Measurements from ENCODE around the gene ECM1.

Gene ECM1

DNA sequence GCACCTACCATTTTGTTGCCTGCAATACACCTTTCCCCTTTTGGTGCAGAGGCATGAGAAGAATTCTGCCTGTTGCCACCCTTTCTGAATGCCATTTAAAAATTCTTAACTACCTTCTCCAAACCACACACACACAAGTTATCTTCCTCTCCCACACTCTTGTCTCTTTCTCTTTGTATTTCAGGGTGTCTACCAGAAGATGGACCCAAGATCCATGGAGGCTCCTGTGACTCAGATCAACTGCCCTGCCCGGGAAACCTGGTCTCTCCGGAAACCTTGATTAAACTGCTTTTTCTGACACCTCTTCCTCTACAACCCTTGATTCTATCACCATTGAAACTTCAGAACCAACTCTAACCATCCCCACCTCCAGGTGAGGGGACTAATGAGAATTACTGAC is 23.0 kb upstream of the ECM1 start:
- CTCF ChIA-PET = interaction anchor here (1.7 kb wide), 1 partner anchor 76 kb away, joined by 5 read pairs; no protein-coding TSS in a partner anchor
- no peak for DNase-seq (ENCODE audit: extremely low spot score)
- POLR2A ChIA-PET = interaction anchor here (0.7 kb wide), 1 partner anchor 87 kb away, joined by 10 read pairs; no protein-coding TSS in a partner anchor
- TF ChIP-seq, protein P1, sequence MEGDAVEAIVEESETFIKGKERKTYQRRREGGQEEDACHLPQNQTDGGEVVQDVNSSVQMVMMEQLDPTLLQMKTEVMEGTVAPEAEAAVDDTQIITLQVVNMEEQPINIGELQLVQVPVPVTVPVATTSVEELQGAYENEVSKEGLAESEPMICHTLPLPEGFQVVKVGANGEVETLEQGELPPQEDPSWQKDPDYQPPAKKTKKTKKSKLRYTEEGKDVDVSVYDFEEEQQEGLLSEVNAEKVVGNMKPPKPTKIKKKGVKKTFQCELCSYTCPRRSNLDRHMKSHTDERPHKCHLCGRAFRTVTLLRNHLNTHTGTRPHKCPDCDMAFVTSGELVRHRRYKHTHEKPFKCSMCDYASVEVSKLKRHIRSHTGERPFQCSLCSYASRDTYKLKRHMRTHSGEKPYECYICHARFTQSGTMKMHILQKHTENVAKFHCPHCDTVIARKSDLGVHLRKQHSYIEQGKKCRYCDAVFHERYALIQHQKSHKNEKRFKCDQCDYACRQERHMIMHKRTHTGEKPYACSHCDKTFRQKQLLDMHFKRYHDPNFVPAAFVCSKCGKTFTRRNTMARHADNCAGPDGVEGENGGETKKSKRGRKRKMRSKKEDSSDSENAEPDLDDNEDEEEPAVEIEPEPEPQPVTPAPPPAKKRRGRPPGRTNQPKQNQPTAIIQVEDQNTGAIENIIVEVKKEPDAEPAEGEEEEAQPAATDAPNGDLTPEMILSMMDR (IDR thresholded peaks at IDR 0.05; ENCODE audit: control extremely low read depth, extremely low read depth, low read depth, missing control alignments) = no peak

DNA sequence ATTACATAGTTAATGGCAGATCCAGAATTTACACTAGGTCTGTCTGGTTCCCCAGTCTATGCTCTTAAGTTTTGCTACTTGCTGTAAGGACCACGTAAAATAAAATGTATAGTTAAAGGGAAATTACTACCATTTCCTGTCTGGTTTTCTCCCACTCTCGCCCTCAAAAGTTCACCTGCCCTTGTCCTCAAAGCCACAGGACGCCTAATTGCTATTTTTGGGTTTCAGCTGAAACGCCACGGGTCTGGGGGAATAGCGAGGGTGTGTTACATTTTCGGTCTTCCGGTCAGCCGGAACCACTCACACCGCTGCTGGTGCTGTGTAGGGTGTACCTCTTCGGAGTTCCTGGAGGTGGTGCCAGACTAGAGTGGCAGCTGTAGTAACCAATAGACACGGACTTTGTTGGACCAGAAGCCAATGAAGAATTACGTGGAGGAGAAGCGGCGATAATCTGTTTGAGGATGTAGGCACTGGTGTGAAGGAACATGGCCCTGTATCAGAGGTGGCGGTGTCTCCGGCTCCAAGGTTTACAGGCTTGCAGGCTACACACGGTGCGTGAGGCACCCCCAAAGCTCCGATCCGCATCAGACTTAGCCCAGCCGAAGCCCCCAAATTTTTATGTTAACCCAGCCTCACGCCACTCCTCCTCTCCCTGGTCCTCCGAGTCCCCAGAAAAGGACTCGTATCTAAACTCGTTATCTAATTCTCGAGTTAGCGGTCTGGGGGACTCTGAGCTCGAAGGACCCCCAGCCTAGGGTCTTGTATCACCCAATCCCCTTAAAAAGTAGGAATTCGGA is 20.7 kb upstream of the ECM1 start, which contains the start of gene TARS2:
Gene TARS2, plus strand, starts transcription at position 454 of the 797 bp plus-strand sequence. Its CDS starts 32 bp downstream, at position 486.
- ChIA-PET CTCF (interaction anchor here (0.8 to 1.7 kb wide), 7 partner anchors 34 to 231 kb away, joined by 3 to 5 read pairs (median 4); partner anchors contain the start of gene MCL1), POLR2A (interaction anchor here (0.9 kb wide), 1 partner anchor 94 kb away, joined by 3 read pairs; no protein-coding TSS in a partner anchor)
- TF ChIP-seq, protein P1 (IDR thresholded peaks at IDR 0.05; ENCODE audit: control extremely low read depth, extremely low read depth, low read depth, missing control alignments) = no peak

DNA sequence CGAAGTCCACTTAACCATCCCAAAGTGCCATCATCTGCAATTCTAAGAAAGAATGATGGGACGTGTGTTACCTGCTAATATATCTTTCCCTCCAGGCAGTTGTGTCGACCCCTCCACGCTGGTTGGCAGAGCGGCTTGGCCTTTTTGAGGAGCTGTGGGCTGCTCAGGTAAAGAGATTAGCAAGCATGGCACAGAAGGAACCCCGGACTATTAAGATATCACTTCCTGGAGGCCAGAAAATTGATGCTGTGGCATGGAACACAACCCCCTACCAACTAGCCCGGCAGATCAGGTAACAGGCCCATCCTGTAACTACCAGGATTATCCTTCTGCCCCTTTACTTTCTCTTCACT is 20.2 kb upstream of the ECM1 start:
- ChIA-PET CTCF (interaction anchor here (0.8 to 1.7 kb wide), 5 partner anchors 34 to 232 kb away, joined by 3 to 5 read pairs (median 4); no protein-coding TSS in a partner anchor), POLR2A (no interaction called here)
- TF ChIP-seq, protein P1 (IDR thresholded peaks at IDR 0.05; ENCODE audit: control extremely low read depth, extremely low read depth, low read depth, missing control alignments) = no peak

More for the DNA sequence above, 20.7 kb upstream of the ECM1 start, which contains the start of gene TARS2:
- DNase-seq (ENCODE audit: extremely low spot score) = peak; percentile 98

GRCh38 chr1:150493175-150493574 is 14.7 kb upstream of the ECM1 start:
- no peak for DNase-seq (ENCODE audit: extremely low spot score)
- ChIA-PET POLR2A (no interaction called here), CTCF (interaction anchor here (1.5 to 1.7 kb wide), 3 partner anchors 19 to 67 kb away, joined by 3 to 5 read pairs (median 4); no protein-coding TSS in a partner anchor)
- TF ChIP-seq, protein P1 (IDR thresholded peaks at IDR 0.05; ENCODE audit: control extremely low read depth, extremely low read depth, low read depth, missing control alignments) = no peak

More for the DNA sequence above, 20.2 kb upstream of the ECM1 start:
- DNase-seq (ENCODE audit: extremely low spot score) = no peak

- DNase-seq (ENCODE audit: extremely low spot score) = no peak
- POLR2A ChIA-PET = no interaction called here
- TF ChIP-seq, protein P1 (IDR thresholded peaks at IDR 0.05; ENCODE audit: control extremely low read depth, extremely low read depth, low read depth, missing control alignments) = no peak
- CTCF ChIA-PET = interaction anchor here (1.2 to 2.0 kb wide), 5 partner anchors 8 to 242 kb away, joined by 3 to 5 read pairs (median 5); no protein-coding TSS in a partner anchor
Observed at GRCh38 chr1:150498342-150498741, 9.6 kb upstream of the ECM1 start.

DNA sequence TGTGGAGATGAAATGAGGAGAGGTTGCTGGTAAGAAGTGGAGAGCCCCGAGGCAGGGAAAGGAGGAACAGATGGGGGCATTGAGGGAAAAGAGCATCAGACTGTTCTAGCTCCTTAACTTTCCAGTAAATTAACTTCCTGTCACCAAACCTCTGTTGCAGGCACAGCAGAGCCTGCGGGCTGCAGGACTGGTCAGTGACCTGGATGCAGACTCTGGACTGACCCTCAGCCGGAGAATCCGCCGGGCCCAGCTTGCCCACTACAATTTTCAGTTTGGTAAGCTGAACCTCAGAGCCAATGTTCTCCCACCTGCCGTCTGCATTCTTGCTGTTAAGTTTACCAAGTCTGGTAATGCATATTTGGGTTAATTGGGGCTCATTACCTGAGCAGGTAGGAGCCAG is 2.5 kb upstream of the ECM1 start:
- CTCF ChIA-PET = interaction anchor here (1.1 kb wide), 1 partner anchor 14 kb away, joined by 3 read pairs; no protein-coding TSS in a partner anchor
- DNase-seq (ENCODE audit: extremely low spot score) = no peak
- POLR2A ChIA-PET = interaction anchor here (0.8 kb wide), 1 partner anchor 74 kb away, joined by 3 read pairs; no protein-coding TSS in a partner anchor
- TF ChIP-seq, protein P1 (IDR thresholded peaks at IDR 0.05; ENCODE audit: control extremely low read depth, extremely low read depth, low read depth, missing control alignments) = no peak

Data from GM10248 (cell line).